ENCODE data around the gene C8G.

The C8G gene

GRCh38 chr9:136955202-136955942, 10.3 kb downstream of the C8G start:
- no peak for DNase-seq

GRCh38 chr9:136955943-136956335, 10.9 kb downstream of the C8G start:
- DNase-seq, result no peak

- no peak for DNase-seq
These were observed 11.6 kb downstream of the C8G start for GRCh38 chr9:136956604-136957003.

- no peak for DNase-seq
These were observed 12.4 kb downstream of the C8G start for GRCh38 chr9:136957461-136957860.

- DNase-seq, result no peak
These were observed 12.9 kb downstream of the C8G start for GRCh38 chr9:136957901-136958300.

- DNase-seq, result no peak
These were observed 13.4 kb downstream of the C8G start for GRCh38 chr9:136958473-136958872.

- DNase-seq, result no peak
These were observed 14.1 kb downstream of the C8G start for GRCh38 chr9:136958898-136959850.

GRCh38 chr9:136960212-136960937, 15.3 kb downstream of the C8G start:
- DNase-seq, result no peak

GRCh38 chr9:136960938-136961275, 15.9 kb downstream of the C8G start:
- DNase-seq, result no peak

- no peak for DNase-seq
These were observed 16.4 kb downstream of the C8G start for GRCh38 chr9:136961279-136962065.

- no peak for DNase-seq
These were observed 17.1 kb downstream of the C8G start for GRCh38 chr9:136962163-136962562.

GRCh38 chr9:136962701-136963248, 17.7 kb downstream of the C8G start:
- no peak for DNase-seq

GRCh38 chr9:136963341-136963740, 18.3 kb downstream of the C8G start:
- no peak for DNase-seq

GRCh38 chr9:136963751-136964150, 18.7 kb downstream of the C8G start:
- no peak for DNase-seq

GRCh38 chr9:136964171-136964689, 19.2 kb downstream of the C8G start:
- DNase-seq, result no peak

GRCh38 chr9:136964833-136965422, 19.9 kb downstream of the C8G start:
- no peak for DNase-seq

GRCh38 chr9:136965771-136966484, 20.9 kb downstream of the C8G start:
- DNase-seq, result no peak

GRCh38 chr9:136968333-136969127, 23.5 kb downstream of the C8G start:
- no peak for DNase-seq

- no peak for DNase-seq
These were observed 24.1 kb downstream of the C8G start for GRCh38 chr9:136969150-136969549.

- no peak for DNase-seq
These were observed 24.7 kb downstream of the C8G start for GRCh38 chr9:136969774-136970173.

Data from Kasumi-1 (cell line).